Activated CD4-positive, alpha-beta T cell treated with anti-CD3 and anti-CD28 coated beads, Interleukin-2, amount 10 ng/mL, durations not matched to agents 24 days and 14 days (primary cell): ENCODE data around the gene RBFOX2. TPM values are rescaled to one million over a fixed set of nuclear protein-coding genes. Genes with fewer than 3 reads are reported as not detected.

ENCODE experiments used
- DNase-seq: peaks from one replicate; pipeline ENCODE4 v3.0.0; 2022
- H3K27ac Mint-ChIP-seq: one replicate; pipeline ENCODE4 v1.8.0; 2022; ENCODE audit warnings: mild to moderate bottlenecking, mixed read lengths
- H3K27me3 Mint-ChIP-seq: one replicate; pipeline ENCODE4 v1.8.0; 2022; ENCODE audit warnings: mixed read lengths
- H3K36me3 Mint-ChIP-seq: one replicate; pipeline ENCODE4 v1.8.0; 2022; ENCODE audit warnings: low read depth, mild to moderate bottlenecking, mixed read lengths
- H3K4me1 Mint-ChIP-seq: one replicate; pipeline ENCODE4 v1.8.0; 2021; ENCODE audit warnings: mixed read lengths
- H3K4me3 Mint-ChIP-seq: one replicate; pipeline ENCODE4 v1.8.0; 2022; ENCODE audit warnings: mild to moderate bottlenecking, moderate library complexity, mixed read lengths
- H3K9me3 Mint-ChIP-seq: one replicate; pipeline ENCODE4 v1.8.0; 2021; ENCODE audit warnings: mixed read lengths
- intact Hi-C: fragments of 100-400 bp; cut with micrococcal nuclease; formaldehyde crosslinking; loops from one replicate; pipeline ENCODE4 v1.15.1; 2023
- total RNA-seq: library from RNA; stranded (reverse); gene quantifications from 2 replicates; pipeline ENCODE4 v1.2.3, GENCODE V29; 2022

Gene RBFOX2
- total RNA-seq, 1 donor from 2014 or later: 3.9 TPM

DNA sequence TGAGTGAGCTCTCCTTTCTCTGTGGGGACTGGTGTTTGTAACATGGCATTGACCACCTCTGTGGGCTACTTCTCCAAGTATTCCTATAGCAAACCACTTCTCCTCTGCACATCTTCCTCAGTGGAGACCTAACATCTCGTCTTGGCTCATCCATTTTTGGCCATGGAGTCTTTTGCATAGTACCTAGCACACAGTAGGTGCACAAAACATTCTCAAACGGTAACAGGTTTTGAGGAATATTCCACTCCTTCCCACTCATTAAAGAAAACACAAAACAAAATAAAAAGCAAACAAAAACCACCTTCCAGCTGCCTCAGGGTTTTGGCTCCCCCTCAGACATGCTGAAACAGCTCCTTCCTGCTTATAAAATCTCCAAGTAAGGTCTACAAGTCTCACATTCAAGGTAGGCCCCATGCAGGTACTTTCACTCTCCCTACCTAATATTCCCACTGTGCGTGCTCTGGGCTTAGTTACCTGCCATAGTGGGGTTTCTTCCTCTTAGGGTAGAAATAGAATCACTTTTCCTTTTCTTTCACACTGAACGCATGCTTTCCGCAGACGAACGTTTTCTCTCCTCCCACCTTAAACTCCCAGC is 132.4 kb downstream of the RBFOX2 start:
- Mint-ChIP-seq H3K4me1 (peaks cover 9% of the 10 kb centered on the region), H3K4me3 (no peak overlapping the region), H3K36me3 (no peaks in the 10 kb centered on the region), H3K27me3 (peaks cover 7% of the 10 kb centered on the region), H3K9me3 (no peaks in the 10 kb centered on the region), H3K27ac (no peak overlapping the region)
- no peak for DNase-seq
- intact Hi-C loops: no loop called here

- DNase-seq: no peak
- no peaks in the 10 kb centered on the region for H3K4me1 Mint-ChIP-seq
These were observed 133.5 kb downstream of the RBFOX2 start for GRCh38 chr22:35894937-35895708.

DNA sequence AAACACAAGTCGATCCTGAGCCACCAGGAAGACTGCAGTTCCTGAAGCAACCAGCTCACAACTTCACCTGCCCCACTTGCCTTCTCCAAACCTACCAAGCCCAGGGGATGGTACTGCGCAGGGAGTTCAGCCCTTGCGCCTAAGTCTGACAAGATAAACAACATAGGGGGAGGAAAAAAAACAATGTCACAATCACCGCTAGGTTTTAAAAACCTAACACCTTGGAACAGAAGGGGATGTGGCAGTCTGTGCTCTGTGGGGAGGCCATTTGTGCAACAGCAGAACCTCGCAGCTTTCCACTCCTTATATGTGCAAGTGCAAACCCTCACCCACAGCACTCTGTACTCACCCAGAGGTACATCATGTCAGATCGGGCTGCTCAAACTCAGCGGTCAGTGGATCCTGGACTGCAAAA is 134.2 kb downstream of the RBFOX2 start:
- DNase-seq: no peak
- H3K4me3 Mint-ChIP-seq: no peak overlapping the region
- H3K36me3 Mint-ChIP-seq: no peaks in the 10 kb centered on the region
- no peaks in the 10 kb centered on the region for H3K4me1 Mint-ChIP-seq
- H3K27ac Mint-ChIP-seq: no peak overlapping the region
- intact Hi-C loops: no loop called here
- H3K27me3 Mint-ChIP-seq: peaks cover 7% of the 10 kb centered on the region
- no peaks in the 10 kb centered on the region for H3K9me3 Mint-ChIP-seq

More at GRCh38 chr22:35894937-35895708, 133.5 kb downstream of the RBFOX2 start:
- H3K9me3 Mint-ChIP-seq: no peaks in the 10 kb centered on the region
- H3K27ac Mint-ChIP-seq: no peak overlapping the region
- H3K36me3 Mint-ChIP-seq: no peaks in the 10 kb centered on the region
- intact Hi-C loops: no loop called here
- H3K4me3 Mint-ChIP-seq: no peak overlapping the region
- peaks cover 7% of the 10 kb centered on the region for H3K27me3 Mint-ChIP-seq

DNA sequence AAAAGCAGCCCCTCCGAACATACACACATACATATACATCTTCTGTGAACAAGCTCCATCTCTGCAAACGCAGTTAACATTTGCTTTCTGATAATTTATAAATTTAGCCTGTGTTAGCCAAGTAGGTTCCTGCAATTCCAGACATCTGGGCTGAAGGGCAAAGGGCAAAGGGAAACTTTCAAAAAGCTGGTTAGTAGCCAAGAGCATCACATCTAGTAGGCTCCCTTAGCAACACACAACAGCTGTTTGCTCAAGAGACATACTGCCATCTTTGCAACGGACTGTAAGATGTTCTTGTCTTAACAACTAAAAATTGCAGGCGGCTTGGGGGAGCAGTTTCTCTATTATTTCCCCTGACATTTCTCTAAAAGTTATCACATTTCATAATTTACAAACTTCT is 134.9 kb downstream of the RBFOX2 start:
- no peak overlapping the region for H3K27ac Mint-ChIP-seq
- no peaks in the 10 kb centered on the region for H3K36me3 Mint-ChIP-seq
- H3K4me1 Mint-ChIP-seq: no peaks in the 10 kb centered on the region
- no peaks in the 10 kb centered on the region for H3K9me3 Mint-ChIP-seq
- DNase-seq: no peak
- H3K27me3 Mint-ChIP-seq: peaks cover 7% of the 10 kb centered on the region
- intact Hi-C loops: no loop called here
- H3K4me3 Mint-ChIP-seq: no peak overlapping the region

DNA sequence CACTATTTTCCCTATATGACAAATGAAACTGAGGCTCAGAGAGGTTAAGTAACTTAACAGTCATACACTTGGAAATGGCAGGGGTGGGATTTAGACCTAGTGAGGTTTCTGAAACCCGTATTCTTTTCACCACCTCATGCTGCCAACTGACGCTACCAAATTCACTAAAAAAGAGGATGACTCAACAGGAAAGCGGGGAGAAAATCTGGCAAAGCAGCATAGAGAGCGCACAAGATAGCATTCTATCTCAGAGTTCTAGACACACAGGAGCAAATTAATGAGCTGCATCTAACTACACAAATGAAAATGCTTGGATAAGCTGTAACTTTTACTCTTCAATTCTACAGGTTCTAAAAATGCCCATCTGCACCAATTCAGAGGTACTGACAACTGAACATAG is 136.4 kb downstream of the RBFOX2 start:
- Mint-ChIP-seq H3K9me3 (no peaks in the 10 kb centered on the region), H3K27ac (no peak overlapping the region), H3K27me3 (peaks cover 7% of the 10 kb centered on the region), H3K4me3 (no peak overlapping the region), H3K4me1 (no peaks in the 10 kb centered on the region), H3K36me3 (no peaks in the 10 kb centered on the region)
- intact Hi-C loops: no loop called here
- no peak for DNase-seq

- H3K27me3 Mint-ChIP-seq: peaks cover 7% of the 10 kb centered on the region
- intact Hi-C loops: no loop called here
- no peak overlapping the region for H3K4me3 Mint-ChIP-seq
- DNase-seq: no peak
- H3K36me3 Mint-ChIP-seq: no peaks in the 10 kb centered on the region
- no peak overlapping the region for H3K27ac Mint-ChIP-seq
- H3K4me1 Mint-ChIP-seq: no peaks in the 10 kb centered on the region
- no peaks in the 10 kb centered on the region for H3K9me3 Mint-ChIP-seq
These were observed 137.2 kb downstream of the RBFOX2 start for GRCh38 chr22:35891442-35891841.

DNA sequence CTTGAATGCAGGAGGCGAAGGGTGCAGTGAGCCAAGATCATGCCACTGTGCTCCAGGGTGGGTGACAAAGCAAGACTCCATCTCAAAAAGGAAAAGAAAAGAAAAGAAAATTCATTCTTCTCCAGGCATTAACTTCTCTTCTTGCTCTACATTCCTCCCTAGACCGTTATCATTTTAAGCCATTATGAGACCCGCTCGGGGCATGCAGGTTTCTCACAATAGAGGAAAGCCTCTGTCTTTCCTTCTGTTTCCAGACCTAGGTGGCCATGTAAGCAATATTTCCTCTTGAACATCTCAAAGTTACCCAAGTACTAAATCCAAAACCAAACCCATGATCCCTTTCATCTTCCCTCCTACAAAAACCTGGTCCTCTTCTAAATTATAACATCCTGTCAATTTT is 139.6 kb downstream of the RBFOX2 start:
- Mint-ChIP-seq H3K4me3 (no peak overlapping the region), H3K27me3 (peaks cover 2% of the 10 kb centered on the region), H3K27ac (no peak overlapping the region), H3K4me1 (no peaks in the 10 kb centered on the region), H3K36me3 (no peaks in the 10 kb centered on the region), H3K9me3 (no peaks in the 10 kb centered on the region)
- intact Hi-C loops: no loop called here
- DNase-seq: no peak

DNA sequence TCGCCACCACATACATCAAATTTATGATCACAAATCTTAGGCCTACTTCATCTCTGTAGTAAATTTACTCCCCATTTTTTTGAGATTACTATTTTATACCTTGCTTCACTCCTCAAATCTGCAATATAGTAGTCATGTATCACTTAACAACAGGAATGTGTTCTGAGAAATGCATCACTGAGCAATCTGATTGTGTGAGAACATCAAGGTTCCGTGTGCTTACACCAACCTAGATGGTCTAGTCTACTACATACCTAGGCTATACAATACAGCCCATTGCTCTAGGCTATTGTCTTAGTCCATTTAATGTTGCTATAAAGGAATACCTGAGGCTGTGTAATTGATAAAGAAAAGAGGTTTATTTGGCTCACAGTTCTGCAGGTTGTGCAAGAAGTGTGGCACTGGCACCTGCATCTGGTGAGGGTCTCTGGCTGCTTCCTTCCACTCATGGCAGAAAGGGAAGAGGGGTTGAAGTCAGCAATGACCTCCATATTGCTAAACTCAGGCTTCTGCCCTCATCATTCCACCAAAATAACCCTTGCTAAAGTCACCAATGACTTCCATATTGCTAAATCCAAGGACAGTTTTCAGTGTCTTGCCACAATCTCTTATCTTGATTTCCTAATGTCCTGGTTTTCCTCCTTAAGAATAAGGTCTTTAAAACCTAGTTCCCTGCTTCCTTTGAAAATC is 140.3 kb downstream of the RBFOX2 start:
- Mint-ChIP-seq H3K36me3 (no peaks in the 10 kb centered on the region), H3K27me3 (peaks cover 2% of the 10 kb centered on the region), H3K27ac (no peak overlapping the region), H3K4me1 (peaks cover 3% of the 10 kb centered on the region), H3K4me3 (no peak overlapping the region), H3K9me3 (no peaks in the 10 kb centered on the region)
- intact Hi-C loops: no loop called here
- DNase-seq: no peak

DNA sequence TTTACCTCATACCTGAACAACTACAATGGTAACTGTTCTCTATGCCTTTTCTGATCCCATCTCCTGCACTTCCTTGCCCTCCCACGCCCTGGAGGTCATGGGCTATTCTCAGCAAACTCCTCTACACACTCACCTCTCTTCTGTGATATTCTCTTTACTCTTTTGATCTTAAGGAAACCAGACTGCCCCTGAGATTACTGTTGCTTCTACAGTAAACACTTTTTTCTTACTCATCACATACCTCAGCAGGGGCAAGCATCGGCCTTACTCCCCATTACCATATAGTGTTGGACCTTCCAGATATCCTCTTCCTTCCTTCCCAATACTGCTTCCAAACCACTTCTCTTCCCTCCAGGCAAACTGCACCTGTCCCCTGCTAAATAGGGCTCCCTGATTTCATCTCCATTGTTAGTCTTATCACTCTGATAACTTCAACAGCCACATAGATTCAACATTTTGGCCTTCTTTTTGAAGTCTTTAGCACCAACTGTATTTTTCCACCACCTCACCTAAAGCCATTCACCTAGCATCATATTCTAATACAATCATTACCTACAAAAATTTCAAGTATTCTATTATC is 141.2 kb downstream of the RBFOX2 start:
- intact Hi-C loops: no loop called here
- H3K9me3 Mint-ChIP-seq: no peaks in the 10 kb centered on the region
- no peak for DNase-seq
- H3K4me3 Mint-ChIP-seq: no peak overlapping the region
- peaks cover 9% of the 10 kb centered on the region for H3K4me1 Mint-ChIP-seq
- H3K36me3 Mint-ChIP-seq: no peaks in the 10 kb centered on the region
- no peak overlapping the region for H3K27ac Mint-ChIP-seq
- H3K27me3 Mint-ChIP-seq: no peaks in the 10 kb centered on the region

GRCh38 chr22:35886309-35886708 is 142.3 kb downstream of the RBFOX2 start:
- Mint-ChIP-seq H3K4me1 (peaks cover 9% of the 10 kb centered on the region), H3K27me3 (no peaks in the 10 kb centered on the region), H3K27ac (no peak overlapping the region), H3K36me3 (no peaks in the 10 kb centered on the region), H3K4me3 (no peak overlapping the region), H3K9me3 (no peaks in the 10 kb centered on the region)
- DNase-seq: no peak
- intact Hi-C loops: no loop called here

GRCh38 chr22:35884529-35884928 is 144.1 kb downstream of the RBFOX2 start:
- Mint-ChIP-seq H3K4me3 (no peak overlapping the region), H3K27me3 (no peaks in the 10 kb centered on the region), H3K4me1 (peaks cover 9% of the 10 kb centered on the region), H3K9me3 (no peaks in the 10 kb centered on the region), H3K27ac (no peak overlapping the region), H3K36me3 (no peaks in the 10 kb centered on the region)
- DNase-seq: no peak
- intact Hi-C loops: no loop called here

- Mint-ChIP-seq H3K27me3 (no peaks in the 10 kb centered on the region), H3K27ac (no peak overlapping the region), H3K4me3 (no peak overlapping the region), H3K4me1 (peaks cover 9% of the 10 kb centered on the region), H3K9me3 (no peaks in the 10 kb centered on the region), H3K36me3 (no peaks in the 10 kb centered on the region)
- DNase-seq: peak; percentile 56
- intact Hi-C loops: no loop called here
These were observed 145.5 kb downstream of the RBFOX2 start for GRCh38 chr22:35883031-35883620.

GRCh38 chr22:35882211-35883030 is 146.2 kb downstream of the RBFOX2 start:
- H3K36me3 Mint-ChIP-seq: no peaks in the 10 kb centered on the region

More at GRCh38 chr22:35882211-35883030, 146.2 kb downstream of the RBFOX2 start:
- intact Hi-C loops: no loop called here
- no peaks in the 10 kb centered on the region for H3K27me3 Mint-ChIP-seq
- no peak overlapping the region for H3K27ac Mint-ChIP-seq
- DNase-seq: no peak
- no peak overlapping the region for H3K4me3 Mint-ChIP-seq
- peaks cover 9% of the 10 kb centered on the region for H3K4me1 Mint-ChIP-seq
- H3K9me3 Mint-ChIP-seq: no peaks in the 10 kb centered on the region
